ENCODE measurements around the gene SYK.

SYK gene

DNA sequence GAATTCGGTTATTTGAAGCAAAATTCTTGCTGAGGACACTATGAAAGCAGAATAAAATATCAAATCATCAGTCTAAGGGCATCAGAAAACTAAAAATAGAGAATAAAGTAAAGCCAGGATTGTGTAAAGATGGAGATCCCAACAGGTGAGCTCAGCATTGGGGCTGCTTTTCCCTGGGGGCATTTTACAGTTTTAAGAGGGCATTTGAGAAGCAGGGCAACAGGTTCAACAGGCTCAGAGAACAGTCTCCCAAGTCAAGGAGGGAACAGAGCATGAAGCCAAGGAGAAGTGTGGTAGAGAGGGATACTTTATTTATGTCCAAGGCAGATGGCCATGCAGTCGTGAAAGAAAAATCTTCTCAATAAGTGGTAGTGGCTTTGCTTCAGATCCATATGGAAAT, 145.4 kb downstream of the SYK start:
- no peak for DNase-seq (ENCODE audit: low spot score)

Measured in GM03348 (cell line).